DND-41 (cell line): ENCODE measurements around the gene DHX34.

ENCODE experiments used
- ATAC-seq: fragments of 200-7000 bp; cut with Tn5 transposase; 3 replicates; pipeline ENCODE4 v1.9.1; 2021; ENCODE audit warnings: low read depth; ENCODE audit not compliant: insufficient read depth
- DNase-seq: peaks from one replicate; pipeline ENCODE4 v3.0.0-alpha.2; 2020
- H2AFZ ChIP-seq: 2 replicates; pipeline ENCODE4 v1.6.0; 2012; ENCODE audit warnings: low read depth, low read length
- H3K27ac ChIP-seq: 2 replicates; pipeline ENCODE4 v1.5.1; 2012; ENCODE audit warnings: low read length, inconsistent platforms
- H3K27me3 ChIP-seq: fragments of 200-600 bp; sonication (generic); 2 replicates; pipeline ENCODE4 v1.6.0; 2012; ENCODE audit warnings: low read length, mild to moderate bottlenecking, inconsistent platforms; ENCODE audit not compliant: insufficient read depth, poor library complexity
- H3K36me3 ChIP-seq: 2 replicates; pipeline ENCODE4 v1.5.1; 2012; ENCODE audit warnings: low read length, inconsistent platforms; ENCODE audit not compliant: insufficient read depth
- H3K4me1 ChIP-seq: 2 replicates; pipeline ENCODE4 v1.5.1; 2012; ENCODE audit warnings: mild to moderate bottlenecking, low read length; ENCODE audit not compliant: insufficient read depth
- H3K4me2 ChIP-seq: 2 replicates; pipeline ENCODE4 v1.6.0; 2012; ENCODE audit warnings: mild to moderate bottlenecking, moderate library complexity, low read length, inconsistent platforms; ENCODE audit not compliant: insufficient read depth
- H3K4me3 ChIP-seq, 2 experiments: fragments of 200-600 bp in 1 of 2; shearing (Covaris generic) in 1 of 2; 2 replicates each; pipeline ENCODE4 v1.5.1; 2012 to 2016; ENCODE audit warnings: inconsistent platforms in 2 of 2, low read length in 2 of 2, mild to moderate bottlenecking in 2 of 2, low read depth in 1 of 2, moderate library complexity in 1 of 2
- H3K79me2 ChIP-seq: 2 replicates; pipeline ENCODE4 v1.6.0; 2012; ENCODE audit warnings: low read length, inconsistent platforms; ENCODE audit not compliant: insufficient read depth
- H3K9ac ChIP-seq: 2 replicates; pipeline ENCODE4 v1.6.0; 2012; ENCODE audit warnings: low read depth, mild to moderate bottlenecking, inconsistent platforms, low read length, moderate library complexity
- H3K9me3 ChIP-seq: 2 replicates; pipeline ENCODE4 v1.5.1; 2012; ENCODE audit warnings: low read length, moderate library complexity, mild to moderate bottlenecking, inconsistent platforms; ENCODE audit not compliant: insufficient read depth, severe bottlenecking
- H4K20me1 ChIP-seq: 2 replicates; pipeline ENCODE4 v1.6.0; 2012; ENCODE audit warnings: low read length; ENCODE audit not compliant: insufficient read depth
- CTCF ChIP-seq: IDR thresholded peaks from 2 replicates; pipeline ENCODE4 v1.5.1; 2012; ENCODE audit warnings: borderline replicate concordance, low read length, moderate library complexity, mild to moderate bottlenecking; ENCODE audit not compliant: poor library complexity, severe bottlenecking; ENCODE audit errors: extremely low read depth
- EZH2 ChIP-seq: IDR thresholded peaks from 3 replicates; pipeline ENCODE4 v1.6.1; 2012; ENCODE audit warnings: borderline replicate concordance, low read depth, mild to moderate bottlenecking, moderate library complexity, low read length, inconsistent platforms; ENCODE audit not compliant: severe bottlenecking

Gene DHX34

GRCh38 chr19:47419030-47419783, 70.1 kb downstream of the DHX34 start, which contains the start of gene MEIS3:
TSS of gene MEIS3 (minus strand) at chr19:47419527. CDS start at chr19:47419081, 446 bp downstream.
- ATAC-seq (peak; percentile 61; the same call in 2 of the 3 replicates), DNase-seq (peak; percentile 29)
- Histone ChIP-seq H4K20me1 (peaks cover 5% of the 10 kb centered on the region; the same call in 1 of the 2 replicates), H2AFZ (no peak within 1 kb of the TSS), H3K4me3 (no peak within 1 kb of the TSS), H3K9ac (no peak within 1 kb of the TSS), H3K4me1 (no peaks in the 10 kb centered on the region), H3K27ac (no peak within 1 kb of the TSS), H3K27me3 (peaks cover 28% of the 10 kb centered on the region), H3K4me2 (no peak within 1 kb of the TSS), H3K9me3 (no peaks in the 10 kb centered on the region), H3K79me2 (no peaks in the 10 kb centered on the region), H3K36me3 (no peaks in the 10 kb centered on the region)
- TF ChIP-seq CTCF = no peak
- TF ChIP-seq EZH2 = no peak

GRCh38 chr19:47419789-47420188, 70.7 kb downstream of the DHX34 start:
- H3K9me3 ChIP-seq = no peaks in the 10 kb centered on the region
- no peaks in the 10 kb centered on the region for H3K79me2 ChIP-seq
- no peak for TF ChIP-seq CTCF
- TF ChIP-seq EZH2 = no peak
- DNase-seq = no peak
- peaks cover 28% of the 10 kb centered on the region for H3K27me3 ChIP-seq
- no peaks in the 10 kb centered on the region for H3K36me3 ChIP-seq
- H3K4me3 ChIP-seq = no peak overlapping the region
- H4K20me1 ChIP-seq = peaks cover 5% of the 10 kb centered on the region; the same call in 1 of the 2 replicates
- no peak overlapping the region for H3K4me2 ChIP-seq
- ATAC-seq = no peak
- no peak overlapping the region for H3K9ac ChIP-seq
- no peaks in the 10 kb centered on the region for H3K4me1 ChIP-seq
- H2AFZ ChIP-seq = no peak overlapping the region
- no peak overlapping the region for H3K27ac ChIP-seq

- no peak overlapping the region for H3K4me2 ChIP-seq
- no peak overlapping the region for H3K27ac ChIP-seq
- H3K4me3 ChIP-seq = no peak overlapping the region
- no peaks in the 10 kb centered on the region for H3K36me3 ChIP-seq
- no peak overlapping the region for H3K9ac ChIP-seq
- H3K4me1 ChIP-seq = no peaks in the 10 kb centered on the region
- no peak for TF ChIP-seq CTCF
- TF ChIP-seq EZH2 = no peak
- H3K27me3 ChIP-seq = peaks cover 28% of the 10 kb centered on the region
- no peaks in the 10 kb centered on the region for H3K79me2 ChIP-seq
- no peak for DNase-seq
- ATAC-seq = no peak
- H4K20me1 ChIP-seq = 0 out of 2 replicates have a peak, but pooled peaks cover 2% of the 10 kb centered on the region
- no peaks in the 10 kb centered on the region for H3K9me3 ChIP-seq
- no peak overlapping the region for H2AFZ ChIP-seq
Measured at GRCh38 chr19:47421244-47421786, 72.2 kb downstream of the DHX34 start.
